Activated CD8-positive, alpha-beta memory T cell treated with anti-CD3 and anti-CD28 coated beads, Interleukin-2, amount 50 U/mL, for 1 hour (primary cell): ENCODE measurements around the gene GIGYF1.
"Not testable (repeated sequence)": the region's sequence is repeated elsewhere in the genome, so short reads cannot be mapped to it uniquely, and the experiment has no call there.

Experiments
- DNase-seq: peaks from one replicate; pipeline ENCODE4 v3.0.0-alpha.2; 2020; ENCODE audit errors: extremely low read depth

Gene GIGYF1

GRCh38 chr7:100671353-100672327 lies 22.4 kb downstream of the GIGYF1 start:
- no peak for DNase-seq

GRCh38 chr7:100670074-100670473 lies 24.0 kb downstream of the GIGYF1 start:
- no peak for DNase-seq

- not testable (repeated sequence) for DNase-seq
Observed at GRCh38 chr7:100669106-100669505, 24.9 kb downstream of the GIGYF1 start.

GRCh38 chr7:100668069-100668449 lies 26.0 kb downstream of the GIGYF1 start:
- DNase-seq, result no peak

GRCh38 chr7:100667331-100668068 lies 26.6 kb downstream of the GIGYF1 start:
- no peak for DNase-seq

GRCh38 chr7:100665168-100665726 lies 28.8 kb downstream of the GIGYF1 start:
- no peak for DNase-seq

- not testable (repeated sequence) for DNase-seq
Observed at GRCh38 chr7:100662194-100662776, 31.8 kb downstream of the GIGYF1 start.

- DNase-seq, result no peak
Observed at GRCh38 chr7:100655908-100656674, 38.0 kb downstream of the GIGYF1 start, which contains the start of gene ACTL6B. ACTL6B (minus strand) TSS chr7:100656448; CDS start chr7:100656354, 94 bp downstream.

- no peak for DNase-seq
Observed at GRCh38 chr7:100654908-100655831, 38.9 kb downstream of the GIGYF1 start.

GRCh38 chr7:100649826-100650565 lies 44.1 kb downstream of the GIGYF1 start:
- no peak for DNase-seq

- no peak for DNase-seq
Observed at GRCh38 chr7:100642534-100642907, 51.5 kb downstream of the GIGYF1 start.

GRCh38 chr7:100641860-100642533 lies 52.1 kb downstream of the GIGYF1 start:
- no peak for DNase-seq

GRCh38 chr7:100641463-100641859 lies 52.6 kb downstream of the GIGYF1 start, which contains the start of gene TFR2:
TFR2 (minus strand) TSS chr7:100641552; CDS start chr7:100641509, 43 bp downstream.
- no peak for DNase-seq

- no peak for DNase-seq
Observed at GRCh38 chr7:100640517-100641440, 53.3 kb downstream of the GIGYF1 start.

- no peak for DNase-seq
Observed at GRCh38 chr7:100639995-100640516, 54.0 kb downstream of the GIGYF1 start.

GRCh38 chr7:100632951-100633717 lies 60.9 kb downstream of the GIGYF1 start:
- no peak for DNase-seq

- DNase-seq, result no peak
Observed at GRCh38 chr7:100630066-100630465, 64.0 kb downstream of the GIGYF1 start.
